Activated CD8-positive, alpha-beta memory T cell treated with anti-CD3 and anti-CD28 coated beads for 24 hours (primary cell): ENCODE measurements around the gene OTOG.

ENCODE experiments used
- DNase-seq: peaks from one replicate; pipeline ENCODE4 v3.0.0-alpha.2; 2020

The OTOG gene

DNA sequence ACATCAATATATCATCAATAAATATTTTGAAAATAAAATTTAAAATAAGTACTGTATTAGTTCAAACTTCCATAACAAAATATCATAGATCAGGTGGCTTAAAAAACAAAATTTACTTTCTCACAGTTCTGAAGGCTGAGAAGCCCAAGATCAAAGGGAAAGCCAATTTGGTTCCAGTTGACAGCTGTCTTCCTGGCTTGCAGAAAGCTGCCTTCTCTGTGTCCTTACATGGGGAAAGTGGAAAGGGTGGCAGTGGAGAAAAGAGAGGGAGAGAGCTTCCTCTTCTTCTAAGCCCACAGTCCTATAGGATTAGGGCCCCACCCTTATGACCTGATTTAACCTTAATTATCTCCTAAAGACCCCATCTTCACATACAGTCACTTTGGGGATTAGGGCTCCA is 121.1 kb downstream of the OTOG start:
- DNase-seq, result no peak

DNA sequence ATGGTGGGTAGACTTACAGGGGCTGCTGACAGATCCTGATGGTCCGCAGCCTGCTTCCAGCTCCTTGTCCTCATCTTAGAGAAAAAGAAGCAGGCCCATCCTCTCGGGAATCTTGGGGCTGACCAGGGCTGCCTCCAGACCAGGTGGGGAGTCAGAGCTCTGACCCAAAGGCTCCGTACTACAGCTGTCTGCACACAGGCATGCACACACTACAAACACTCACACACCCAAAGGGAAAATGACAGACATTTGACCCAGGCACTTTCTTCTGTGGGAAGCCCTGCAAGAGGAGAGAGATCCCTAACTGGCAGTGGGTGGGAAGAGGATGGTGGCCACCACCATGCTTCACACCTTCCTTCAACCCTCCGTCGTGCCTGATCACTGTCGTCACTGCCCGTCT is 125.4 kb downstream of the OTOG start:
- no peak for DNase-seq

DNA sequence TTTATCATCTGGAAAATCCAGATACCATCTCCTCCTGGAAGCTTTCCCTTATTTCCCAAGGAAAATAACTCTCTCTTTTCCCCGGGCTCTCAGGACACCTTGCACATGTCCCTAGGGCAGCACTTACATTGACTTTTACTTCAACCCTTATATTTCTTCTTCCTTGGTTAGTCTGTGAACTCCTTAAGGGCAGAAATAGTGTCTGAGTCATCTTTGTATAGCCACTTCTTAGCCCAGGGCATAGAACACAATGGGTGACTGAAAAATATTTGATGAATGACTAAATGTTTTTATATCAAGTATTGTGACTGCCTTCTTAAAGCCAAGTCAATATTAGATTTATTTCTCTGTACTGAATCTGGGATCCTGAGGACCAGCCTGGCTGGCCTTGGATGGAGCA is 126.9 kb downstream of the OTOG start:
- no peak for DNase-seq

DNA sequence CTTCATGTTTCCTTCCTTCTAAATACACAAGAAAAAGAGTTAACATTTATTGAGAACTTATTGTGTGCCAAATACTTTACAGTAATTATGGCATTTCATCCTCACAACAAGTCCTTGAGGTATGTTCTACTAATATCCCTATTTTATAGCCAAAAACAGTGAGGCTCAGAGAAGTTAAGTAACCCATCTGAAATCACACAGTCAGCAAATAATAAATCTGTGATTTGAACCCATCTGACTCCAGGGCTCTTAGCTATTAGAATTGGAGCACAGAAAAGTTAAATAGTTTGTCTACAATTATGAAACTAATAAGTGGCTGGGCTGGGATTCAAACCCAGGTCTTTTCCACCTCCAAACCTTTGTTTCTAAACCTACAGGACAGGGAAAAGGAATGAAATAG is 135.8 kb downstream of the OTOG start:
- no peak for DNase-seq

DNA sequence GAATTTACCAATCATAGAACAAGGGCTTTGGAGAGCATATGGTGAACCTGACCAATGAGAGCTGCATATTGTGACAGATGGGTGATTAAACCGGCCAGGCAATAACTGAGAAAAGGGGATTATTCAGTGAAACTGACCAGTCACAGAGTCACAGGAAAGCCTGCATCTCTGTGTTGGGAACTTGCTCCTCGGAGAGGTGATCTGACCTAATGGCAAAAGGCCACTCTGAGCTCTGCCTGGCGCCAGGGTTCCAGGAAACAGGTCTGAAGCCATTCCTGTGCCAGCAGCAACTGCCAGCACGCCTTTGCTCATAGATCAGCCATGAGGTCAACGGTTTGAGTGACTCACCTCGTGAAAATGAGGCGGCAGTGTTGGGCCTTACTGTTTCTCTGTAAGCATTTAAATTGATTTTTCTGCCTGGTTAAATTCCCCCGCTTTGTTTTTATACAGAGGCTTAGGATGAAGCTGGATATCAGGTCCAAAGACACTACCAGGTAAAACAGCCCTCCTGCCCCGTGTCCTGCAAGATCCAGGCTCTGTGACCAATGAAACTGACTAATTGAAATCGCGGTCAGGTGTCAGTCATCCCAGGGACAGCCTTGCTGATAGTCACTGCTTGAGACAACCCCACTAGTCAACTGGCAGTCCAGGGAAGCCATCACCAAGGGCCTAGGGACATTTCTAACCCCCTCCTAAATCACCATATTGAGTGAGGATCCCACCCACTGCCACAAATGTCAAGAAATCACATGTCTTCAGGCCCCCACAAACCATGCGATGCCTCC is 136.5 kb downstream of the OTOG start:
- DNase-seq, result no peak

DNA sequence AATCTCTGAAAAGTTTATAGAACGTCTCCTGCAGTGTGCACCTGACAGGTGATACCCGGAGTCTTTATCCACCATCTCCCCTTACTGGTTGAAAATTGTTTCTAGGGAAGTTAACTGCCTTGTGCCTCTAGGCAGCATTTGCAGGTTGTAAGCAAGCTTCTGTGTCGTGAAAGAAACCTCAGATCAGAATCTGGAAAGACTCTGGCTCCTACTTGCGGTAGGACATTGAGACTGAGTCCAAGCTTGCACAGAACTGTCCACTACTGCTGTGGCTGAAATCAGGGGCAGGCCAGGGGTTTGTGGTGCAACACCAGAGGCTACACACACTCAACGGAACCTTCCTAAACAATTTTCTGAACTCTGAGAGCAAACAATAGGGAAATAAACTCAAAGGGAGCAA is 137.5 kb downstream of the OTOG start:
- DNase-seq, result no peak

DNA sequence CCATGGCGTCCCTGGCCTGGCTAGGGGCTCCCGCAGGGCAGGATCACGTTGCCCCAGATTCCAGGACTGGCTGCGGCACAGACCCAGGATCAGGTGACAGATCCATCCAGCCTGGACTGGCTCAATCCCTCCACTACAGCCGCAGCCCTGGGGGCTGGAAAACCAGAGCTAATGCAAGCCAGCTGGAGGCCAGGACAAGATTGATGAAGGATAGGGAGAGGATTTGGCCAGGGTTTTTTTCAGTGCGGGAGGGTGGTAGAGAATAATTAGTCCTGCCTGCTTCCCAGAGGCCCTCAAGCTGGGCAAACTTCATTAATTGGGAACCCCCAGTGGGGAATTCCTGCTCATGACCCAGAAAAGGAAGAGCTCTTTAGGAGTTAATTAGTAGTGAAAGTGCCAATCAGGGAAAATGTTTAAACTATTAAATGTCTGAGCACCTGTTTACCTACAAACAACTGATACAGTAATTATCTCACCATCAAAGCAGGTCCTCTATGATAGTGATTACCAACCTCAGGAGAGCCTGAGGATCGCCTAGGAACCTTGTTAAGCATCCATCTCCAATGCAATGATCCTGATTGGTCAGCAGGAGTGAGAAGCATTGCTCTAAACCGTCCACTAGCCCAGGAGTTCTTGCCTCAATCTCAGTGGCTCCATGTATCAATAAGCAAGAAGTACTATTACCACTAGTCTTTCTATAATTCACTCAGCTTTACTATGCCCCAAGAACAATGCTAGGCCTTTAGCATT is 139.3 kb downstream of the OTOG start:
- DNase-seq, result no peak

DNA sequence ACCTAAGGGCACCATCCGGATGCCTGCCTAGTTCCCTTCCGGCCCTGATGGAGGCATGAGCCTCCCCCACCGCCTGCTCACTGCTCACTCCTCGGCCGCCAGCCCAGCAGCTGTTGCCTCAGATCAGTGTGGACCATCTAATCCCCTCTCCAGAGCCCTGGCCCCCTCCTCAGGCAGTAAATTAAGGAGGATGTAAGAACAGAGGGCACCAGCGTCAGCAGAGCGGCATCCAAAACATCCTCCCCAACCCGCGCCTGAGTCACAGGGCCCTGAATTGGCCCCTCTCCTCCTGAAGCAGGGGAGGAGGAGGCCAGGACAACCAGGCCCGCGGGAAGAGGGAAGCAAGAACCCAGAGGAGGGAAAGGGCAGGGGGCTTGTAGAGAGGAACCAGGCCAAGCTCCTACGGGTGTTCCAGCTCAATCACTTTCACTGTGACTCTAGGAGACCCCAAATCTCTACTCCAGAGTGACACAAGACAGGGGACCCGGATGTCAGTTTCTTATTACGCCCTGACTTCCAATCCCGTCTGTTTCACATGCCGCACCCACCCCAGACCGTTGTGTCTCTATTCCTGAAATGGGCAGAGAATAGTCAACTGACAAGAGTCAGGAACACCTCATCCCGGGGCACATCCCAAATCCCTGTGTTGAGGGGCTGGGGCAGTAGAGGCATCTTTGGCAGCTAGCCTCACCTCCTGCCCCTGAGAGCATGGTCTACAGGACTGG is 141.0 kb downstream of the OTOG start:
- no peak for DNase-seq

DNA sequence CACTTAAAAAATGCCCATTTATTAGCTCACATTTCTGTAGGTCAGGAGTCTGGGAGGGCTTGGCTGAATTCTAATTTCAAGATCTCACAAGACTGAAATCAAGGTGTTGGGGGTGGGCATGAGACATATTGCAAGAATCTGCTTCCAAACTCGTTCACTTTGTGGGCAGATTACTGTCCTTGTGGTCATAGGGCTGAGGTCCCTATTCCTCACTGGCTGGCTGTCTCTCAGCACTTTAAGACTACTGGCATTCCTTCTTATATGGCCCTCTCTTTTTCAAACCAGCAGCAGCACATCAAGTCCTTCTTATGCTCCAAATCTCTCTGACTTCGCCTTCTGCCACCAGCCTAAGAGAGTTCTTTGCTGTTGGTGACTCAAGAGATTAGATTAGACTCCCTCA is 144.5 kb downstream of the OTOG start:
- no peak for DNase-seq

DNA sequence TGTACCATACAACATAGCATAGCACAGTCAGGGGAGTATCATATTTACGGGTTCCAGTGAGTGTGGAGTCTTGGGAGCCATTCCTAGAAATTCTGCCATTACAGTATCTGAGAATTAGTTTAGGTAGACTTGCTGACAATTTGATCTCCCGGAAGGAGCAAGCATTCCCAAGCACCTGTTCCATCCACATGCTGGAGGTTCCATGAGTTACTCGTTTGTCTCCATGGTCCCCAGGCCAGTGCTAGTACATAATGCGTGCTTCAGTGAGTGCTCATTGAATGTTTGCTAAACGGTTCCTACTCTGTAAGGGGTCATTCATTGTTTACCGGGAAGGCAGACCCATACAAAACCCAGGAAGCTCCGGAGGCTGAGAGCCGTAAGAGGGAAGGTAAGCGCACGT is 144.9 kb downstream of the OTOG start:
- no peak for DNase-seq

DNA sequence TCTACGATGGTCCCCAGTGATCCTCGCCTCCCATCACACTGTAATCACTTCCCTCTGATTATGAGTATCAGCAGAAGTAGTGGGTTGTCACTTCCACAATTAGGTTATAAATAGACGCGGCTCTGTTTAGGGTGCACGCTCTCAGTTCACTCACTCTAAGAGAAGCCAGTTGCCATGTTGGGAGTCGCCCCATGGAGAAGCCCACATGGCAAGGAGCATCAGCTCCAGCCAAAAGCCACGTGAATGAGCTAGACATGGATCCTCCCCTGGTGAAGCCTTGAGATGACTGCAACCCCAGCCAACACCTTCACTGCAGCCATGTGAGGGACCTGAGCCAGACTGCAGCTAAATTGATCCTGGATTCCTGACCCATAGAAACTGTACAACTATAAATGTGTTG is 145.9 kb downstream of the OTOG start:
- DNase-seq, result no peak

DNA sequence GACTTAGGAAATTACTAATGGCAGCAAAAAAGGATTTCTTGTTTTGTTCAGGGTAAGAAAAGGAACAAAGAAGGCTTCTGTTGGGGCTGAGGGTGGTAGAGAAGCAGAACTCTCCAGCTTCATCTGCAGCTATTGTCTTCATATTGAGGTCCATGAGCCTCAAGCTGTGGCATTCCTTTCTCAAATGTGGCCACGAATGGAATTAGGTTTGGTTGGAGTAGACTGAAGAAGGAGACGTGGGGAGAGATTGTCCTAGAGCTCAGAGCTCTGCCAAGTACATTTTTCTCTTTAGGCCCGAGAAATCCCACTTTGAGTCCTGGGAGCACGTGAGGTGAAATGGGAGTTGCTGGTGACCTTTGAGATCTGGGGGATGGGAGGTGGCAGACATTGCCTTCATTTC is 146.5 kb downstream of the OTOG start:
- DNase-seq, result no peak

DNA sequence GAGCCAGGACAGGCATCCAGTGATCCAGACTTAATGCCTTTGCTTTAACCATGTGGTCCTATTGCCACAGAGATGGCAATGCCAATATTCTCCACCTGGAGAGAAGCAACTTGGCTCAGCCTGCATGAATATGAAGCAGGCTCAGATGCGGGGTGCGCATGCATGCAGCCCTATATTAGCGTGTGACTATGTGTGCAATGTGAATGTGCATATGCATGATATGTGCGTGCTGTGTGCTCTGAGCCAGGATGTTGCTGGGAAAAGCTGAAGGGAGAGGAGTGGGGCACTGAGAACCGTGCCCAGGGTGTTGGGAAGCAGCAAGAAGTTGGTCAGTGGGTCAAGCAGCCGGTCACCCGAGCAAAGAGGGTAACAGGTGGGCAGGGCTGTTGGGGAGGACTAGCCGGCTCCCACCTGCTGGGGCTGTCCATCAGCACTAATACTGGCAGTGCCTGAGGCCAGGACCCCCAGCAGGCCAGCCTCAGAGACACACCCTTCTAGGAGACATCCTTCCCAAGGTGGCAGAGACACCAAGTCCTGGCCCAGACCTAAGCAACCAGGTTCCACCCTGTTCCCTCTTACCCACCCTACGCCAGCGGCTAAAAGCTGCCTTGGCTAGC is 147.5 kb downstream of the OTOG start:
- DNase-seq, result no peak

DNA sequence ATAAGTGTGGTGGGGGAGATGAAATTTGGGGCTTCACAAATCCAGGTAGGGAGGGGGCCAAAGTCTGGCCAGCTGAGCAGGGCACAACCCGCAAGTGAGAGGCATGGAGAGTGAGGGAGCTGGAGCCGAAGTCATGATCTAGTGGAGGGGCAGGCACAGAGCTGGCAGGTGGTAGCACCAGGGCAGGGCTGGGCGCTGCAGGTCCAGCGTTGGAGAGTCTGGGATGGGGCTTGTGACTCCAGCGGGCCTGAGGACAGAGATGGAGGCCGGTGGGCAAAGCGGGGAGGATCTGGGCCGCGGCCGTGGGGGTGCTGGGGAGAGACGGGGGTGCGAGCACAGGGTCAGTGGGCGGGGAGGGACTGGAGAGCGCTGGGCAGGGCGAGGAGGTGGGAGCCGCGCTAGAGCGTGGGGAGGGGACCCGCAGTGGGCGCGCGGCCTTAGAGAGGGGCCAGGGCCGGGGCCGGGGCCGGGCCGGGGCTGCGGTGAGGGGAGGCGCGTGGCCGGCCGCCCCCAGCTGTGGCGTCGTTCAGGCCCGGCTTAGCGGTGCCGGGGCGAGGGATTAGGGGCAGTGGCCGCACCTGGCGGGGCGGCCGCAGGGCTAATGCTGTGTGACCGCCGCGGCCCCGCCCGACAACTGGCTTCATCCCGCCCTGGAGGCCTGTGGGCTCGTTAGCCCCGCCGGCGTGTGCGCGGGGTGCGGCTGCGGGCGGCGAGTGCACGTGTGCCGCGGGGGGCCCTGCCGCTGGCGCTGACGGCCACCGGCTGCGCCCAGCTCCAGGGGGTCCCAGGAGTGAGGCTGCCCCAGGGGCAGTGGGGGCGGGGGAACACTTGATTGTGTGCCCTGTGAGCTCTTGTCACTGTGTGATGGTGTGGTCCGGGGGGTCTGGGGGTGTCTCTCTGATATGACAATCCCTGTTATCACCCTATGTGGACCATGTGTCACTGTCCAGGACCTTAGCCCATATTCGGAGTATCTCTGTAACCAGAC is 148.7 kb downstream of the OTOG start:
- no peak for DNase-seq

DNA sequence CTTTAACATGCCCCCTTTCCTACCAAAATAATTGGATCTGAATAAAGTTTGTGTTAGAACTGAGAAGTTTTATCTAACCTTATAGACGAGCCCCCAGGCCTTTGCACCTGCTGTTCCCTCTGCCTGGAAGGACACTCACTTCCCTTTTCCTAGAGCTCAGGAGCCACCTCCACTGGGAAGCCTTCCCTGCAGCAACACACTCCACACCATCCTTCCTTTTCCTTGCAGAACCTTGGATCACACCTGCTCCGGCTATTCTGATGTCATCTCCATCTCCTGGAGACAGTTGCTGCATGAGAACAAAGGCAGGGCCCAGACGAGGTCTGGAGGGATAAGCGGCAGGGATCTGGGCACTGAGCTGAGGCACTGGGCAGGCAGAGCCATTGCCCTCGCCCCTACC is 149.7 kb downstream of the OTOG start:
- DNase-seq, result no peak
